Endothelial cell of umbilical vein (primary cell): ENCODE data around the gene VRTN. TPM values are rescaled to one million over a fixed set of nuclear protein-coding genes. Genes with fewer than 3 reads are reported as not detected.
"Not testable (repeated sequence)": the region's sequence is repeated elsewhere in the genome, so short reads cannot be mapped to it uniquely, and the experiment has no call there.

Experiments
- BruUV-seq: library from RNA; stranded (reverse); fragments of 400-500 nt; replicated peaks from 2 replicates; lab custom pipeline; 2021; lab: Mats Ljungman, UMichigan
- CTCF ChIA-PET: fragments of 300-600, 350-600 bp; sonication (Branson Sonifier 250); formaldehyde crosslinking; loops from one replicate; lab custom pipeline; 2021; ENCODE audit warnings: antibody characterized with exemption, inconsistent platforms; lab: Charles Lee
- POLR2A ChIA-PET: fragments of 300-600, 350-600 bp; sonication (Branson Sonifier 250); formaldehyde crosslinking; loops from one replicate; lab custom pipeline; 2021; ENCODE audit warnings: antibody characterized with exemption, inconsistent platforms; lab: Charles Lee
- DNase-seq: peaks from one replicate; pipeline ENCODE4 v3.0.0-alpha.2; 2011; ENCODE audit warnings: low read depth, low spot score
- FAIRE-seq: peaks from 2 replicates; lab custom pipeline; 2011; peaks lifted over from hg19 to GRCh38; lab: Jason Lieb, UNC
- H2AFZ ChIP-seq: 2 replicates; pipeline ENCODE4 v1.6.0; 2012; ENCODE audit warnings: low read depth, low read length, control low read depth, inconsistent platforms
- H3K27ac ChIP-seq: 2 replicates; pipeline ENCODE4 v1.5.1; 2011; ENCODE audit warnings: low read depth, mild to moderate bottlenecking, control low read depth, low read length, moderate library complexity; ENCODE audit not compliant: insufficient read depth
- H3K27me3 ChIP-seq, 2 experiments: 2 replicates each; pipeline versions ENCODE4 v1.6.0 to v1.6.1; 2011; ENCODE audit warnings: low read length in 2 of 2, mixed read lengths in 1 of 2; ENCODE audit not compliant: control insufficient read depth in 2 of 2, insufficient read depth in 2 of 2
- H3K36me3 ChIP-seq, 2 experiments: 2 replicates in 1 of 2; 3 replicates in 1 of 2; pipeline ENCODE4 v1.5.1; 2011; ENCODE audit warnings: low read length in 2 of 2, mild to moderate bottlenecking in 1 of 2, moderate library complexity in 1 of 2; ENCODE audit not compliant: control insufficient read depth in 2 of 2, insufficient read depth in 2 of 2; ENCODE audit errors: extremely low read depth in 1 of 2
- H3K4me1 ChIP-seq: 3 replicates; pipeline ENCODE4 v1.5.1; 2011; ENCODE audit warnings: mild to moderate bottlenecking, low read length; ENCODE audit not compliant: control insufficient read depth, insufficient read depth; ENCODE audit errors: extremely low read depth
- H3K4me2 ChIP-seq: 2 replicates; pipeline ENCODE4 v1.6.1; 2011; ENCODE audit warnings: low read length, control low read depth, mixed read lengths; ENCODE audit not compliant: insufficient read depth
- H3K4me3 ChIP-seq, 3 experiments: fragments of 200-600 bp in 1 of 3; sonication (generic), shearing (Covaris generic) in 1 of 3; replicated peaks in 1 of 3; 2 replicates each; pipeline ENCODE4 v1.5.1; 2011 to 2016; ENCODE audit warnings: control low read depth in 3 of 3, low read length in 3 of 3, mild to moderate bottlenecking in 2 of 3, inconsistent platforms in 1 of 3, low read depth in 1 of 3, moderate library complexity in 1 of 3; ENCODE audit not compliant: insufficient read depth in 1 of 3
- H3K79me2 ChIP-seq: 2 replicates; pipeline ENCODE4 v1.6.0; 2012; ENCODE audit warnings: low read length, inconsistent platforms; ENCODE audit not compliant: control insufficient read depth, insufficient read depth
- H3K9ac ChIP-seq: replicated peaks from 2 replicates; pipeline ENCODE3; 2011; ENCODE audit warnings: low read length, control low read depth; ENCODE audit not compliant: insufficient read depth; ENCODE audit errors: extremely low read depth
- H3K9me1 ChIP-seq: replicated peaks from 3 replicates; pipeline ENCODE4 v1.6.0; 2011; ENCODE audit warnings: mild to moderate bottlenecking, low read length; ENCODE audit not compliant: control insufficient read depth, insufficient read depth; ENCODE audit errors: extremely low read depth
- H3K9me3 ChIP-seq: replicated peaks from 2 replicates; pipeline ENCODE4 v1.5.1; 2012; ENCODE audit warnings: low read length, inconsistent platforms; ENCODE audit not compliant: control insufficient read depth, insufficient read depth
- H4K20me1 ChIP-seq: replicated peaks from 2 replicates; pipeline ENCODE3; 2011; ENCODE audit warnings: mild to moderate bottlenecking, low read length; ENCODE audit not compliant: control insufficient read depth, insufficient read depth; ENCODE audit errors: extremely low read depth
- EZH2 ChIP-seq: IDR thresholded peaks from 2 replicates; pipeline ENCODE4 v1.6.1; 2012; ENCODE audit warnings: borderline replicate concordance, low read depth, mild to moderate bottlenecking, moderate library complexity, low read length, inconsistent platforms; ENCODE audit not compliant: severe bottlenecking
- FOS ChIP-seq: IDR thresholded peaks from 2 replicates; pipeline ENCODE4 v1.6.1; 2011; ENCODE audit warnings: mild to moderate bottlenecking, low read length, moderate library complexity, borderline replicate concordance; ENCODE audit not compliant: insufficient read depth
- GATA2 ChIP-seq: IDR thresholded peaks from 2 replicates; pipeline ENCODE4 v1.7.0; 2011; ENCODE audit warnings: low read depth, mild to moderate bottlenecking, moderate library complexity, mixed read lengths, low read length; ENCODE audit not compliant: insufficient read length, insufficient read depth
- JUN ChIP-seq: IDR thresholded peaks from 2 replicates; pipeline ENCODE4 v1.6.1; 2011; ENCODE audit warnings: borderline replicate concordance, low read depth; ENCODE audit not compliant: insufficient read length, insufficient read depth
- MYC ChIP-seq: IDR thresholded peaks from one replicate; pipeline ENCODE4 v1.6.1; 2011; ENCODE audit warnings: mild to moderate bottlenecking, low read depth, low read length
- POLR2A ChIP-seq: IDR thresholded peaks from 2 replicates; pipeline ENCODE4 v1.6.1; 2012; ENCODE audit warnings: low read depth, mild to moderate bottlenecking, control low read depth, low read length
- POLR2AphosphoS5 ChIP-seq: IDR thresholded peaks from 2 replicates; pipeline ENCODE4 v1.6.1; 2012; ENCODE audit warnings: low read depth, mild to moderate bottlenecking, control low read depth, low read length, moderate library complexity; ENCODE audit not compliant: insufficient read depth
- dilution Hi-C: fragments of 300-500 bp; cut with MboI; formaldehyde crosslinking; loops from one replicate; pipeline ENCODE4 v1.15.0; 2019; ENCODE audit warnings: low sequenced_read_pairs; ENCODE audit not compliant: extremely low pct_ligation_motif_present
- intact Hi-C: fragments of 100-400 bp; cut with micrococcal nuclease; formaldehyde crosslinking; loops from one replicate; pipeline ENCODE4 v1.10.0; 2022
- polyA plus RNA-seq, 4 experiments: library from polyadenylated mRNA; depleted of rRNA in 3 of 4; stranded (reverse) in 3 of 4; unstranded in 1 of 4; fragments of >200 nt; gene quantifications; 2 replicates each; pipeline versions ENCODE4 v1.2.1 to v1.2.3, GENCODE V29; 2011 to 2012; ENCODE audit warnings: missing spikeins in 1 of 4
- total RNA-seq: library from RNA; stranded (reverse); gene quantifications from 2 replicates; pipeline ENCODE4 v1.2.3, GENCODE V29; 2021
- TF ChIP-seq, protein P1 (sequence below), 2 donors: IDR thresholded peaks; 1 replicate in 1 of 2; 2 replicates in 1 of 2; pipeline ENCODE4 v1.5.1; 2011; ENCODE audit warnings: low read length in 2 of 2, mild to moderate bottlenecking in 2 of 2, moderate library complexity in 2 of 2, control low read depth in 1 of 2, inconsistent platforms in 1 of 2, low read depth in 1 of 2; ENCODE audit not compliant: insufficient read depth in 1 of 2; ENCODE audit errors: extremely low read depth in 1 of 2
- TF ChIP-seq, protein P2 (sequence below): IDR thresholded peaks from 2 replicates; pipeline ENCODE4 v1.6.1; 2011; ENCODE audit not compliant: insufficient read depth, insufficient read length

Gene VRTN
- total and polyA plus RNA-seq, 2 donors (not counting 3 experiments of a cell fraction or from before 2014, with no cell fraction given) = 0.03 TPM; not detected in 1

DNA sequence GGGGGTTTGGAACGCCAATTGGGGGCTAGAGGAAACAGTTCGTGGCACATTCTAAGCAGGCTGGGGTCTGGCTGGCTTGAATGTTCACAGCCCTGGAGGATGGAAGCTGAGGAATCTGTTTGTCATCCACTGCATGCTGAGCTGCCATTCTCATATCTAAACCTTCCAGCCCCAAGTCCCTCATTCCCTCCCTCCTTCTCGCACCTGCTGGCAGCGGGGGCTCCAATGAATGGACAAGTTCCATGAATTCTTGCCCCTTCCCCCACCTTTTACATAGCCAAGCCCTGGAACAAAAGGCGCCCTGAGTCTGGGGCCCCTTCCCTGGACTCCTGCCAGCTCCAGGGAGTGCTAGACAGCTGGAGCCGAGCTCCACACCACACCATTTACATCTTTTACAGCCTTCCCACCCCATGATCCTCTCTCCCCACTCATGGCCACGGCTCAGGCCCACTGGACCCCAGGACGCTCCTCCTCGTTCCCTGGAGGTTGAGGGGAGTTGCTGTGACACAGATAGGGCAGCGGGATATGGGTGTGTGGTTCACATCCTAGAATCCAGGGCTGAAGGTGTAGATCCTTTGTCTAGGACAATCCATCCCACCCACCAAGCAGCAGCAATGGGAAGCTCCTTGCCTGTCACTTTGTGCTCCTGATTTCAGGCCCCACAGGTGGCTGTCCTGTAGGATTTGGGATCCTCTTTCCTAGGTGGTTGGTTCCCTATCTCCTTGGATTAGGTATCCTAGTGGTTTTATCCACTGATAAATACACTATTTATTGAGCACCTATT, 21.7 kb upstream of the VRTN start:
- no peaks in the 10 kb centered on the region for H3K9me3 ChIP-seq
- ChIA-PET POLR2A (interaction anchor here (0.5 kb wide), 1 partner anchor 9 kb away, joined by 3 read pairs; no protein-coding TSS in a partner anchor), CTCF (interaction anchor here (0.8 to 2.4 kb wide), 5 partner anchors 12 to 152 kb away, joined by 3 to 9 read pairs (median 5); no protein-coding TSS in a partner anchor)
- TF ChIP-seq FOS (no peak), JUN (no peak), EZH2 (no peak), POLR2AphosphoS5 (no peak), MYC (no peak), GATA2 (no peak), POLR2A (no peak)
- TF ChIP-seq, protein P1, sequence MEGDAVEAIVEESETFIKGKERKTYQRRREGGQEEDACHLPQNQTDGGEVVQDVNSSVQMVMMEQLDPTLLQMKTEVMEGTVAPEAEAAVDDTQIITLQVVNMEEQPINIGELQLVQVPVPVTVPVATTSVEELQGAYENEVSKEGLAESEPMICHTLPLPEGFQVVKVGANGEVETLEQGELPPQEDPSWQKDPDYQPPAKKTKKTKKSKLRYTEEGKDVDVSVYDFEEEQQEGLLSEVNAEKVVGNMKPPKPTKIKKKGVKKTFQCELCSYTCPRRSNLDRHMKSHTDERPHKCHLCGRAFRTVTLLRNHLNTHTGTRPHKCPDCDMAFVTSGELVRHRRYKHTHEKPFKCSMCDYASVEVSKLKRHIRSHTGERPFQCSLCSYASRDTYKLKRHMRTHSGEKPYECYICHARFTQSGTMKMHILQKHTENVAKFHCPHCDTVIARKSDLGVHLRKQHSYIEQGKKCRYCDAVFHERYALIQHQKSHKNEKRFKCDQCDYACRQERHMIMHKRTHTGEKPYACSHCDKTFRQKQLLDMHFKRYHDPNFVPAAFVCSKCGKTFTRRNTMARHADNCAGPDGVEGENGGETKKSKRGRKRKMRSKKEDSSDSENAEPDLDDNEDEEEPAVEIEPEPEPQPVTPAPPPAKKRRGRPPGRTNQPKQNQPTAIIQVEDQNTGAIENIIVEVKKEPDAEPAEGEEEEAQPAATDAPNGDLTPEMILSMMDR (IDR thresholded peaks at IDR 0.05; ENCODE audit: extremely low read depth in 1 of 2, insufficient read depth in 1 of 2, low read depth in 1 of 2, low read length in 2 of 2) = no peak
- TF ChIP-seq, protein P2, sequence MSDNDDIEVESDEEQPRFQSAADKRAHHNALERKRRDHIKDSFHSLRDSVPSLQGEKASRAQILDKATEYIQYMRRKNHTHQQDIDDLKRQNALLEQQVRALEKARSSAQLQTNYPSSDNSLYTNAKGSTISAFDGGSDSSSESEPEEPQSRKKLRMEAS = no peak
- FAIRE-seq (no peak), DNase-seq (no peak)
- H4K20me1 ChIP-seq = no peaks in the 10 kb centered on the region
- H3K36me3 ChIP-seq = no peaks in the 10 kb centered on the region
- no peaks in the 10 kb centered on the region for H3K4me1 ChIP-seq
- dilution Hi-C loops = no loop called here
- H2AFZ ChIP-seq = no peak overlapping the region
- BruUV-seq = no TSS peak
- no peaks in the 10 kb centered on the region for H3K9me1 ChIP-seq
- H3K27me3 ChIP-seq = peaks cover 6 to 11% of the 10 kb centered on the region in 2 experiments
- H3K9ac ChIP-seq = no peak overlapping the region
- H3K4me3 ChIP-seq = no peak overlapping the region
- H3K4me2 ChIP-seq = no peak overlapping the region
- no peaks in the 10 kb centered on the region for H3K79me2 ChIP-seq
- H3K27ac ChIP-seq = no peak overlapping the region
- intact Hi-C loops = no loop called here

DNA sequence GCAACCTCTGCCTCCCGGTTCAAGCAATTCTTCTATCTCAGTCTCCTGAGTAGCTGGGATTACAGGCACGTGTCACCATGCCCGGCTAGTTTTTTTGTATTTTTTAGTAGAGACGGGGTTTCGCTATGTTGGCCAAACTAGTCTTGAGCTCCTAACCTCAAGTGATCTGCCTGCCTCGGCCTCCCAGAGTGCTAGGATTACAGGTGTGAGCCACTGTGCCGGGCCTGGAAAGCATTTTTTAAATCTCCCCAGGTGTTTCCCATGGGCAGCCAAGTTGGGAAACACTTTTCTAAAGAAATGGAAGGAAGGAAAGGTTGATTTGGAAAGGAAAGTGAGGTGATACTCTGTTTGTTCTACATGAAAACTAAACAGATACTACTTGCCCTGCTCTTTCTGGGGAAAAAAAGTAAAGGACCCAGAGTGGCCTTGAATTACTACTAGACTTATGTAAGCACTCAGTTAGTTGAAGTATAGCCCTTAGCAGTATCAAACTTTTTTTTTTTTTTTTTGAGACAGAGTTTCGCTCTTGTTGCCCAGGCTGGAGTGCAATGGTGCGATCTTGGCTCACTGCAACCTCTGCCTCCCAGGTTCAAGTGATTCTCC, 18.2 kb upstream of the VRTN start:
- DNase-seq, BruUV-seq, H4K20me1 ChIP-seq, H2AFZ ChIP-seq, H3K4me3 ChIP-seq, H3K9me3 ChIP-seq, H3K27ac ChIP-seq, H3K9me1 ChIP-seq, H3K4me2 ChIP-seq, POLR2A ChIA-PET, H3K79me2 ChIP-seq, FAIRE-seq, dilution Hi-C loops, H3K4me1 ChIP-seq, intact Hi-C loops, H3K9ac ChIP-seq, H3K36me3 ChIP-seq, CTCF ChIA-PET: not testable (repeated sequence)
- H3K27me3 ChIP-seq = peaks cover 6 to 11% of the 10 kb centered on the region in 2 experiments
